B cell (primary cell): Measurements from ENCODE around the gene CARD8. TPM values are rescaled to one million over a fixed set of nuclear protein-coding genes. Genes with fewer than 3 reads are reported as not detected.
"Not testable (repeated sequence)": the region's sequence is repeated elsewhere in the genome, so short reads cannot be mapped to it uniquely, and the experiment has no call there.

Experiments
- ATAC-seq: fragments of 200-7000 bp; cut with Tn5 transposase; one replicate; pipeline ENCODE4 v1.10.0; 2021; ENCODE audit warnings: low read depth, mild to moderate bottlenecking, moderate number of reproducible peaks, moderate library complexity
- CTCF ChIA-PET: fragments of 350-600 bp; sonication (Branson Sonifier 250); formaldehyde crosslinking; loops from one replicate; lab custom pipeline; 2021; ENCODE audit warnings: antibody characterized with exemption, inconsistent platforms; lab: Charles Lee
- POLR2A ChIA-PET: fragments of 350-600 bp; sonication (Branson Sonifier 250); formaldehyde crosslinking; loops from one replicate; lab custom pipeline; 2021; ENCODE audit warnings: antibody characterized with exemption; lab: Charles Lee
- DNase-seq: peaks from one replicate; pipeline ENCODE4 v3.0.0; 2013
- H2AFZ ChIP-seq: 2 replicates; pipeline ENCODE4 v1.6.1; 2012; ENCODE audit warnings: mild to moderate bottlenecking, low read depth, low read length; ENCODE audit not compliant: insufficient read depth, poor library complexity, severe bottlenecking
- H3K27ac ChIP-seq, 2 donors: 1 replicate in 1 of 2; 2 replicates in 1 of 2; pipeline ENCODE4 v1.5.1; 2012 to 2013; ENCODE audit warnings: low read length in 2 of 2, mild to moderate bottlenecking in 2 of 2, moderate library complexity in 1 of 2
- H3K27me3 ChIP-seq, 4 experiments: fragments of 200-600 bp in 1 of 4; sonication (generic) in 1 of 4; replicated peaks in 1 of 4; 1 replicate in 2 of 4; 2 replicates in 2 of 4; pipeline versions ENCODE4 v1.6.1 to v1.7.0; 2013 to 2016; ENCODE audit warnings: low read length in 3 of 4, mild to moderate bottlenecking in 2 of 4, mixed read lengths in 1 of 4, moderate library complexity in 1 of 4; ENCODE audit not compliant: insufficient read depth in 4 of 4, control insufficient read depth in 3 of 4; ENCODE audit errors: control extremely low read depth in 1 of 4
- H3K36me3 ChIP-seq, 2 experiments: replicated peaks in 1 of 2; 1 replicate in 1 of 2; 2 replicates in 1 of 2; pipeline versions ENCODE4 v1.6.1 to v1.7.1; 2013; ENCODE audit warnings: low read length in 1 of 2; ENCODE audit not compliant: insufficient read depth in 2 of 2, control insufficient read depth in 1 of 2; ENCODE audit errors: control extremely low read depth in 1 of 2, extremely low read depth in 1 of 2
- H3K4me1 ChIP-seq, 2 donors: fragments of 200-600 bp in 1 of 2; sonication (generic) in 1 of 2; 1 replicate in 1 of 2; 2 replicates in 1 of 2; pipeline versions ENCODE4 v1.5.1 to v1.6.1; 2013 to 2017; ENCODE audit warnings: low read length in 2 of 2; ENCODE audit not compliant: control insufficient read depth in 2 of 2, insufficient read depth in 2 of 2
- H3K4me2 ChIP-seq: replicated peaks from 2 replicates; pipeline ENCODE3; 2012; ENCODE audit warnings: mild to moderate bottlenecking, low read depth, low read length; ENCODE audit not compliant: poor library complexity, severe bottlenecking
- H3K4me3 ChIP-seq, 5 experiments: fragments of 200-600 bp in 1 of 5; sonication (generic) in 1 of 5; 1 replicate in 3 of 5; 2 replicates in 2 of 5; pipeline versions ENCODE4 v1.5.1 to v1.7.0; 2011 to 2016; ENCODE audit warnings: low read length in 4 of 5, mild to moderate bottlenecking in 4 of 5, low read depth in 2 of 5, control low read depth in 1 of 5, moderate library complexity in 1 of 5; ENCODE audit not compliant: insufficient read depth in 1 of 5; ENCODE audit errors: control extremely low read depth in 1 of 5, extremely low read depth in 1 of 5
- H3K79me2 ChIP-seq: fragments of 200-600 bp; sonication (generic); one replicate; pipeline ENCODE4 v1.6.0; 2016; ENCODE audit warnings: low read length; ENCODE audit not compliant: control insufficient read depth, insufficient read depth
- H3K9ac ChIP-seq: fragments of 200-600 bp; sonication (generic); 2 replicates; pipeline ENCODE4 v1.6.1; 2017; ENCODE audit warnings: mild to moderate bottlenecking, low read length, moderate library complexity
- H3K9me3 ChIP-seq, 3 donors: one replicate each; pipeline versions ENCODE4 v1.6.1 to v1.7.1; 2013; ENCODE audit warnings: low read length in 2 of 3; ENCODE audit not compliant: control insufficient read depth in 2 of 3, insufficient read depth in 1 of 3; ENCODE audit errors: control extremely low read depth in 1 of 3
- H4K20me1 ChIP-seq: 2 replicates; pipeline ENCODE4 v1.6.0; 2012; ENCODE audit warnings: mild to moderate bottlenecking, low read length; ENCODE audit not compliant: insufficient read depth, control insufficient read depth, poor library complexity, severe bottlenecking
- H3K27ac Mint-ChIP-seq: one replicate; pipeline ENCODE4 v1.8.0; 2021; ENCODE audit warnings: mixed read lengths
- H3K27me3 Mint-ChIP-seq: one replicate; pipeline ENCODE4 v1.8.0; 2021; ENCODE audit warnings: mixed read lengths
- H3K4me1 Mint-ChIP-seq: one replicate; pipeline ENCODE4 v1.8.0; 2021; ENCODE audit warnings: mixed read lengths
- H3K4me3 Mint-ChIP-seq: one replicate; pipeline ENCODE4 v1.8.0; 2021; ENCODE audit warnings: mixed read lengths
- H3K9me3 Mint-ChIP-seq: one replicate; pipeline ENCODE4 v1.8.0; 2022; ENCODE audit warnings: mixed read lengths; ENCODE audit not compliant: insufficient read depth
- EZH2 ChIP-seq: IDR thresholded peaks from 2 replicates; pipeline ENCODE4 v1.6.1; 2012; ENCODE audit warnings: borderline replicate concordance, low read depth, mild to moderate bottlenecking, moderate library complexity, low read length; ENCODE audit not compliant: insufficient read depth, poor library complexity, severe bottlenecking
- WGBS: methylation state at CpG from one replicate; pipeline ENCODE4 v1.1.5; 2013; ENCODE audit warnings: missing lambda C conversion rate; ENCODE audit not compliant: insufficient coverage; 5-methylcytosine and 5-hydroxymethylcytosine counted together
- intact Hi-C: fragments of 100-400 bp; cut with micrococcal nuclease; formaldehyde crosslinking; loops from one replicate; pipeline ENCODE4 v1.10.0; 2022
- polyA plus RNA-seq: library from polyadenylated mRNA; depleted of rRNA; stranded (reverse); fragments of >200 nt; gene quantifications from 2 replicates; pipeline ENCODE4 v1.2.3, GENCODE V29; 2012
- total RNA-seq, 2 donors: library from RNA; stranded (reverse); fragments of 120-200 nt in 1 of 2; gene quantifications; 1 replicate in 1 of 2; 2 replicates in 1 of 2; pipeline versions ENCODE4 v1.2.3 to v1.2.4, GENCODE V29; 2013 to 2022
- TF ChIP-seq, protein P1 (sequence below): fragments of 200-600 bp; IDR thresholded peaks from one replicate; pipeline ENCODE4 v1.8.0; 2022; ENCODE audit warnings: antibody characterized with exemption, mild to moderate bottlenecking

CARD8 gene
- total and polyA plus RNA-seq, 2 donors (not counting 1 experiment from before 2014, with no cell fraction given) = 92.0 to 161 TPM

DNA sequence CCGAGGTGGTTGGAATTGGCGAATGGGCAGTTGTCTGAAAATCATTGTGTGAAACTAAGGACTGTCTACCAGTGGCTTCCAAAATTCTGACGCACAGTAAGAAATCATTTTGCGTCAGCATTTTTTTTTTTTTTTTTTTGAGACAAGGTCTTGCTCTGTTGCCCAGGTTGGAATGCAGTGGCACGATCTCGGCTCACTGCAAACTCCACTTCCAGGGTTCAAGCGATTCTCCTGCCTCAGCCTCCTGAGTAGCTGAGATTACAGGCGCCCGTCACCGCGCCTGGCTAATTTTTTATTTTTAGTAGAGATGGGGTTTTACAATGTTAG is 35.7 kb upstream of the CARD8 start:
- H3K36me3 ChIP-seq, DNase-seq, H3K4me1 Mint-ChIP-seq, H3K27me3 Mint-ChIP-seq, H3K27ac Mint-ChIP-seq, H3K9me3 Mint-ChIP-seq, H3K9me3 ChIP-seq, H3K27me3 ChIP-seq, H3K79me2 ChIP-seq, H3K27ac ChIP-seq, ATAC-seq, H4K20me1 ChIP-seq: not testable (repeated sequence)
- ChIA-PET POLR2A (interaction anchor here (0.6 kb wide), 1 partner anchor 30 kb away, joined by 9 read pairs; no protein-coding TSS in a partner anchor), CTCF (interaction anchor here (0.6 to 5.4 kb wide), 12 partner anchors 19 to 328 kb away, joined by 3 to 52 read pairs (median 3); partner anchors contain the start of gene ZNF114)
- intact Hi-C loops = loop anchor here (1.0 kb wide), 3 partner anchors 20 to 42 kb away; no protein-coding TSS in a partner anchor
- TF ChIP-seq, protein P1, sequence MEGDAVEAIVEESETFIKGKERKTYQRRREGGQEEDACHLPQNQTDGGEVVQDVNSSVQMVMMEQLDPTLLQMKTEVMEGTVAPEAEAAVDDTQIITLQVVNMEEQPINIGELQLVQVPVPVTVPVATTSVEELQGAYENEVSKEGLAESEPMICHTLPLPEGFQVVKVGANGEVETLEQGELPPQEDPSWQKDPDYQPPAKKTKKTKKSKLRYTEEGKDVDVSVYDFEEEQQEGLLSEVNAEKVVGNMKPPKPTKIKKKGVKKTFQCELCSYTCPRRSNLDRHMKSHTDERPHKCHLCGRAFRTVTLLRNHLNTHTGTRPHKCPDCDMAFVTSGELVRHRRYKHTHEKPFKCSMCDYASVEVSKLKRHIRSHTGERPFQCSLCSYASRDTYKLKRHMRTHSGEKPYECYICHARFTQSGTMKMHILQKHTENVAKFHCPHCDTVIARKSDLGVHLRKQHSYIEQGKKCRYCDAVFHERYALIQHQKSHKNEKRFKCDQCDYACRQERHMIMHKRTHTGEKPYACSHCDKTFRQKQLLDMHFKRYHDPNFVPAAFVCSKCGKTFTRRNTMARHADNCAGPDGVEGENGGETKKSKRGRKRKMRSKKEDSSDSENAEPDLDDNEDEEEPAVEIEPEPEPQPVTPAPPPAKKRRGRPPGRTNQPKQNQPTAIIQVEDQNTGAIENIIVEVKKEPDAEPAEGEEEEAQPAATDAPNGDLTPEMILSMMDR = peak; percentile 18
- H3K4me3 ChIP-seq = peak overlapping the region in 4 of 5 experiments; percentile 42 to 71 (median 56)
- peak overlapping the region; percentile 85 for H3K4me3 Mint-ChIP-seq
- peak overlapping the region; percentile 79 for H2AFZ ChIP-seq
- peak overlapping the region; percentile 91 for H3K4me2 ChIP-seq
- H3K9ac ChIP-seq = peak overlapping the region; percentile 58
- 0% methylated on average over 4 of the region's 11 CpGs for WGBS
- H3K4me1 ChIP-seq = peaks cover 4 to 13% of the 10 kb centered on the region in 2 donors

DNA sequence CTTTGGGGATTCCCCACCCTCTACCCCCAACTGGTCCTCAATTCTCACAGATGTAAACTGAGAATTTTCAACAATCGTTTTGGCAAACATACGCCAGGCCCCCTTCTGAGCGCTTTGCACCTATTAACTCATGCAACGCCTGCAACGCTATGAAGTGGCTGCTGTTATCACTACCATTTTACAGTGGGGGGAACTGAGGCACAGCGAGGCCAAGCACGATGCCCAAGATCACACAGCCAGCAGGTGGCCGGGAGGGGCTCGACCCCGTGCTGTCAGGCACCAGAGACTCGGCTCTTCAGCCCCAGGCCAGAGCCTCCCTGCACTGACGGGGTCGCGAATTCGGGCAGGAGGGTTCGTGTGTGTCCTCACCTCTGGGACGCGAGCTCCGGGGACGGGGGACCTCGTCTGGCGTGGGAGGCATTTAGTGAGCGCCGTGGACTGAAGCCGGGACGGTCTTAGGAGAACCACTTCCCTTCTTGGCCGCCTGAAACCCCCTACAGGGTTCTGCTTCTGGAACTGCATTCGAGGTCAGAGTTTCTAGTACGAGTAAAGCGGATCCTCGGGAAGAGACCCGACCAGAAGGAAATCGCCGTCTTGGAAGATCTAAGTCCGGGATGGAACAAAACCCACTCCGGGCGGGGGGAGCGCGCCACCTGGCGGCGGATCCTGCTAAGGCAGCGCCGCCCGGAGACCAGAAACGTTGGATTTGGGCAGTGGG is 35.2 kb upstream of the CARD8 start:
- Histone ChIP-seq H3K9me3 (peaks cover 0 to 7% (median 0%) of the 10 kb centered on the region in 3 donors), H3K79me2 (no peaks in the 10 kb centered on the region), H3K4me2 (peak overlapping the region; percentile 91), H3K27me3 (no peaks in the 10 kb centered on the region), H4K20me1 (no peaks in the 10 kb centered on the region), H3K27ac (no peak overlapping the region), H3K4me3 (peak overlapping the region; percentile 0 to 71 (median 56)), H2AFZ (peak overlapping the region; percentile 79), H3K4me1 (peaks cover 4 to 13% of the 10 kb centered on the region in 2 donors), H3K36me3 (peaks cover 0 to 4% of the 10 kb centered on the region in 2 experiments), H3K9ac (peak overlapping the region; percentile 58)
- Mint-ChIP-seq H3K4me3 (peak overlapping the region; percentile 85), H3K27ac (no peak overlapping the region), H3K4me1 (peaks cover 10% of the 10 kb centered on the region), H3K27me3 (no peaks in the 10 kb centered on the region), H3K9me3 (no peaks in the 10 kb centered on the region)
- ChIA-PET POLR2A (interaction anchor here (0.6 kb wide), 1 partner anchor 30 kb away, joined by 9 read pairs; no protein-coding TSS in a partner anchor), CTCF (interaction anchor here (0.6 to 5.4 kb wide), 16 partner anchors 19 to 327 kb away, joined by 3 to 52 read pairs (median 3); partner anchors contain the start of genes PLA2G4C and ZNF114)
- intact Hi-C loops = loop anchor here (1.0 kb wide), 3 partner anchors 20 to 42 kb away; no protein-coding TSS in a partner anchor
- no peak for TF ChIP-seq EZH2
- TF ChIP-seq, protein P1 = peak; percentile 90
- 2% methylated on average over 45 of the region's 45 CpGs for WGBS
- ATAC-seq (peak; percentile 77), DNase-seq (peak; percentile 73)
